HG03354 (cell line): Measurements from ENCODE around the gene ANXA4.
A peak's percentile ranks its signal among the peaks of the same experiment; 100 is the strongest.
"Not testable (repeated sequence)": the region's sequence is repeated elsewhere in the genome, so short reads cannot be mapped to it uniquely, and the experiment has no call there.

ENCODE experiments used
- ATAC-seq: cut with Tn5 transposase; IDR thresholded peaks from one replicate; pipeline ENCODE4 v1.9.1; 2021; ENCODE audit warnings: mild to moderate bottlenecking; ENCODE audit not compliant: unreplicated experiment, poor library complexity, severe bottlenecking

The ANXA4 gene

DNA sequence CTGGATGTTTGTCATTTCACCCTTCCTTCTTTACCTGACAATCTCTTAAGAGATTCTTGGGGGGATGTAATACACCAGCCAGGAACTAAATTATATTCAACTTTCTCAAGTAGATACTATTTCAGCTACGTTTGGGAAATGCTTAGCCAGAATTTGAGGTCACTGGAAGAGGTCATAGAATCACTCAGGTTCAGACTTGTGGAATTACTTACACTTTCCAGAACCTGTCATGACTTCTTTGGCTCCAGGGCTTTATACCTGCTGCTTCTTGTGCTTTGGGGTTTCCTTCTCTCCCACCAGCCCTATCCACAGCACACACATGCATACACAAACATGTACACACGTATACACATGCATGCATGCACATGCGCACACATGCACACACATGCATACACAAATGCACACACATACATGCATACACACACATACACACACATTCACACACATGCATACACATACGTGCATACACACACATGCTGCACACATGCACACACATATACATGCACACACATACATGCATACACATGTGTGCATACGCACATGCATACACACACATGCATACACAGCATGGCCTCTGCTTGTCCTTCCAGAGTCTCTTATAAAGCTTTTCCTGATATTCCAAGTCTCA is 23.5 kb upstream of the ANXA4 start:
- ATAC-seq, result no peak

DNA sequence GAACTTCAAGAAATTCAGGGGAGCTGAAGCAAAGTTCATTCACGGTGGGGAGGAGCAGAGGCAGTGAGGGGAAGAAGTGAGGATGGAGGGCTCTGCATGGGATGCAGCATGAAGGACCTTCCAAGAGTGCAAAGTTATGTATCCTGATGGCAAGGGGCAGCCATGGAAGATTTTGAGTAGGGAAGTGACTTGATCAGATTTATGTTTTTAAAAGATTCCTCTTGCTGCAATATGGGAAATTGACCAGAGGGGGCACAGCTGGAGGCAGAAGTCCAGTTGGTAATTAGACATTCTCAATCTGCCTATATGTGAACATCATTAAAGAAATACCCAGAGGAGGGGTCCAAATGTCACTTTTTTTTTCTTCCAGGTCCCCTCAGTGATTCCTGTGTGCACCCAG is 21.5 kb upstream of the ANXA4 start:
- ATAC-seq, result no peak

DNA sequence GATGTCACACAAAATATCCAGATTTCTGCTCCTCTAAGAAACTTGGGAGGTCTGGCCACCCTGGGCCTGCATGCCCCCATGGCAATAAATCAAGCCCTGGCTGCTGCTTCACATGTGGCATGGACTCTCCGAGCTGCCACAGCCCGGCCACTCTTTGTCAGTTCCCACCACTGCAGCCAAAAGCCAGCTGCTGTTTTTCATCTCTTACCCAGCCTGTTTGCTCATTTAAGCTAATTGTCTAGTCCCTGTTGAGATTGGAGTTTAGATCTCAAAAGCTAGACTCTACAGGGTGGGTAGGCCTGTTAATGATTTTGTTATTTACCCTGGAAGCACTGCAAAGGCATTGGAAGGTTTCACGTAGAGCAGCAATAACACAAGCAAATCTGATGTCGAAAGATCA is 20.9 kb upstream of the ANXA4 start:
- ATAC-seq, result no peak

DNA sequence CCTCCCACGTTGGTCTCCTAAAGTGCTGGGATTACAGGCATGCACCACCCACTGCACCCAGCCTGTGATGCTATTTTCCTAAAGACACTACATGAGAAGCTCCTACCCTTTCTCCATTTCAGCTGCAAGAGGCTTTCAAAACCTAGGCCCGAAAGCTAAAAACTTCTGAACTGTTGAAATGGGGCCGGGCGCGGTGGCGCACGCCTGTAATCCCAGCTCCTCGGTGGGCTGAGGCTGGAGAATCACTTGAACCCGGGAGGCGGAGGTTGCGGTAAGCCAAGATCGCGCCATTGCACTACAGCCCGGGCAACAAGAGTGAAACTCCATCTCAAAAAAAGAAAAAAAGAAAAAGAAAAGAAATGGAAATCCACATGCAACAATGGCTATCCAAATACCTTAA is 18.1 kb upstream of the ANXA4 start:
- ATAC-seq, result no peak

DNA sequence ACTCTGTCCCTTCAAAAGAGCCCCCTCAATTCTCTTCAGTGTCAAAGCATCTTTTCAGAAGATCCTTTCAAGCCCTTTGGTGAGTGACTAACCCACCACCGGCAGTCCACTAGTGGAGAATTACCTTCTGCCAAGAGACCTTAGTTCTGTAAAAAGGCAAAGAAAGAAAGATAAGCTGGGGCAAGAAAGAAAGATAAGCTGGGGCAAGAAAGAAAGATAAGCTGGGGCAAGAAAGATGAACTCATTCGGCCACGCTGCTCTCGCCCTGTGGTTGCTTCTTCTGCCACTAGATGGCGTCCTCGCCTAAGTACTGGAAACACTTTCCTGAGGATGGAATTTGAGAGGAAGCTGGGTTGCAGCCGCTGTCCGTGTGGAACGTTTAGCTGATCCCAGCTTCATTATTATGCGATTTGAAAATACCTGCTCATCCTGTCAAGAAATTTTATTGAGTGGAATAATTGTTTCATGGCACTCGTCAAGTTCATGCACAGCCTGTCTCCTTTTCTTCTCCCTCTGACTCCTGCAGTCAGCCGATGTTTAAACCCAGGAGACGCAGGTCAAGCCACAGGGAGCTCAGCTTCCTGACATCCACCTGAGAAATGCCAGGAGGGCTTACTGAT is 17.3 kb upstream of the ANXA4 start:
- peak; percentile 76 for ATAC-seq

DNA sequence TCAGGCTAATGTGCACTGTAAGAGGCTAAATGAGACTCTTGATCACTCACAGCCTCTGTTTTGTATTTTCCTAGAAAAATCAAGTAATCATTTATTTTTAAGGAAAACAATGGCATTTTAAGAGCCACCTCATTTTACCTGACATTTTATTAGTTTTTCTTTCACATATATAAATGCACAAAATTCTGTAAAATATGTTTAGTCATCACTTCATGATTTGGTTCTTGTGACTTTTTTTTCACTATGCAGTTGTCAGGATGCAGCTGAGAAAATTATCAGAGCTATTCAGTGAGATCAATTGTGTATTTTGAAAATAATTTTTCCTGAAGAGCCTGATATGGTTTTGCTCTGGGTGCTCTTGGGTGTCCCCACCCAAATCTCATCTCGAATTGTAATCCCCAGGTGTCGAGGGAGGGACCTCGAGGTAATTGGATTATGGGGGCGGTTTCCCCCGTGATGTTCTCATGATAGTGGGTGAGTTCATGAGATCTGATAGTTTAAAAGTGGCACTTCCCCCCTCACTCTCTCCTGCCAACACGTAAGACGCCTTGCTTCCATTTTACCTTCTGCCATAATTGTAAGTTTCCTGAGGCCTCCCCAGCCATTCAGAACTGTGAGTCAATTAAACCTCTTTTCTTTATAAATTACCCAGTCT is 16.1 kb upstream of the ANXA4 start:
- ATAC-seq, result no peak

DNA sequence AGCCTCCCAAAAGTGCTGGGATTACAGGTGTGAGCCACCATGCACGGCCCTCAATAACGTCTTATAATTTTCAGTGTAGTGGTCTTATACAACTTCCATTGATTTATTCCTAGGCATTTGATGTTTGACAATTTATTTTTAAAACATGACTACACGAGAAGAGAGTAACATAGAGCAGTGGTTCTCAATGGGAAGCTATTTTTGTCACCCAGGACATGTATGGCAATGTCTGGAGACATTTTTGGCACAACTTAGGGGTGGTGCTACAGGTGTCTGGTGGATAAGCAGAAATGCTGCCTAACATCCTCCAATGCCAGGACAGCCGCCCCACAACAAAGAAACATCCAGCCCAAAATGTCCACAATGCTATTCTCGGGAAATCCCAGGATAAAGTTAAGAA is 12.7 kb upstream of the ANXA4 start:
- ATAC-seq, result no peak

DNA sequence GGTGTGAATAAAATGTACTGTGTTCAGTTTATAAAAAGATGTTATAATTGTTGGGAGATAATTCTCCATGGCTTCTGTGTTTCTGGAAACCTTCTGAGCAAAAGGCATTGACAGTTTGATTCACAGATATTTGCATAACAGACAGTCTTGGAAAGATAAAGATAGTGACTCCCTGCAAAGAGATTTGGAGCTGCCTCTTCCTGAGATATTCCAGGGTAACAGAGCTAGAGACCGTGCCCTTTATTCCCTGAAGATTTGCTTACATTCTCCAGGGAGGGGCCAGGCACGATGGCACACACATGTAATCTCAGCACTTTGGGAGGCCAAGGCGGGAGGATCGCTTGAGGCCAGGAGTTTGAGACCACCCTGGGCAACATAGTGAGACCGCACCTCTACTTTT is 12.2 kb upstream of the ANXA4 start:
- ATAC-seq, result no peak

DNA sequence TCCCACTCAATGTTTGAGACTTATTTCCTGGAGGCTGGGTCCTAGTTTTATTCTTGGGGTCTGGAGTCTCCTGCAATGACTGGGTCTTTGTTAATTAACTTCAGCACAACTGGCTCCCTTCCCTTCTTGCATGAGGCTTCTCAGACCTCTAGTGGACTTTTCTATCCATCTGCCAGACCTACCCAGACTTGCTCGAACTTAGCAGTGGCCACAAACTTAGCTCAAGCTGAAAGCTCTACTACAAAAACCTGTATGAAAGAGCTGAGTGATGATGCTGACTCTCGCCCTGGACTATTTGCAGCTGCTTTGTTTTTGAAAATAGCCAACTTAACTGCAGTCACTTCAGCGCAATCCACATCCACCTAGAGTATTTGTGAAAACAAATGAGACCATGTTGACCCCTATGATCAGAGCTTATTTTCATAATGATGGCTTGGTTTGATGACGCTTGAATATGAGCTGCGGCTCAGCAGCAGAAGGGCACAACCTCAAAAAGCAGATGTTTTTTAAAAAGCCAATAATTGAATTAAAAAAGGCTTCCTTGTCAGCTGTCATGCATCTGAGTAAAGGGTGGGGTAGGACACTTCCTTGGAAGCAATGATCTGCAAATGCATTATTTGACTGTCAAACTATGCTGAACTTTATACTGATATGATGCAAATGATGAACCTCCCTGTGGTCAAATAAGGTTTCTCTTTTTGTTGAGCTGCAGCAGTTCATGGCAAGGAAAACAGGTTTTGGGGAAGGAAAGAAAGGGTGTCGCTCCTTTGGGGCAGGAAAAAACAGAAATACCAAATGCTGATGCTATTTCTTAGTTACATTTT is 10.6 kb upstream of the ANXA4 start:
- ATAC-seq, result peak; percentile 62

DNA sequence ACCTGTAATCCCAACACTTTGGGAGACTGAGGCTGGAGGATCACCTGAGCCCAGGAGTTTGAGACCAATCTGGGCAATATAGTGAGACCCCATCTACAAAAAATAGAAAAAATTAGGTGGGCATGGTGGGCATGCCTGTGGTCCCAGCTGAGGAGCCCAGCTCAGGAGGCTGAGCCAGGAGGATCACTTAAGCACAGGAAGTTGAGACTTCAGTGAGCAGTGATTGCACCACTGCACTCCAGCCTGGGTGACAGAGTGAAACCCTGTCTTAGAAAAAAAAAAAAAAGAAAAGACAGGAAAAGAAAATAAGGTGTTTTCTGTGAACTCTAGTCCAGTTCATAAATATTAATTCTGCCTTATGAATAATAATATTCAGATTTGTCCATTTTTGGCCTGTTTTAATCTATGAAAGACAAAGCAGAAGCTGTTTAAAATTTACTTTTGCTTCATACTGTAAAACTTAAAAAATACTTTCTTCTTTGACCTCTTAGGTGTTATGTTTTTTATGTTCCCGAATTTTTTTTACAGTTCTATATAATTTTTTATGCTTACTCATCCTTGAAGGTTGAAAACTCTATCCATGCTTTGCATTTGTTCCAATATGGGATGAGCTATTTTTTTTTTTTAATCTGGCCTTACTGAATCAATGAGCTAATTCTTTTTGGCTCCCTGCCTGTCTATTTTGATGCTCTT is 8.4 kb upstream of the ANXA4 start:
- no peak for ATAC-seq

DNA sequence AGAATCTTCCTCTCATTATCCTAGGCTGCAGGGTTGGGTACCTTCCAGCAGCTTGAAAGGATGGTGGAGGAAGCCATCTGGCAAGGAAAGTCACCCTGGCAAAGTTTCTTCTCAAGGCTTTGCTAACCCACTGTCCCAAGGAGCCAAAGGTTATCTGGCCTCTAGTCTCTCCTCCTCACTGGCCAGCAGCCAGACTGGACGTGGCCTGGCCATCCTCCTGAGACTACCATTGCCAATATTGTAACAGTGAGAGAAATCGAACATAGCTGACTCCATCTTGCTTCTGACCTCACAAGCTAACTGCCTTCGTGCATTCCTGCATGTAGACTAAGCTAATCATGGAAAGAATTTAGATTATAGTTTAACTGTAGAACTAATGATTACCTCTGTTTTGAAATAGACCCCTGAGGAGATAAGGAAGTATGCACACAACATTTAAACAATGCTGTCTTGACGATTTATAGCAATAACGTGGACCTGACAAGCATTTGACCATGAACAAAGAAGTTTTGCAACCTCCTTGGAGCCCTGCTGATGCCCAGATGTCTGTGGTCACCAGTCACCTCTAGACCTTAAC is 7.8 kb upstream of the ANXA4 start:
- no peak for ATAC-seq

DNA sequence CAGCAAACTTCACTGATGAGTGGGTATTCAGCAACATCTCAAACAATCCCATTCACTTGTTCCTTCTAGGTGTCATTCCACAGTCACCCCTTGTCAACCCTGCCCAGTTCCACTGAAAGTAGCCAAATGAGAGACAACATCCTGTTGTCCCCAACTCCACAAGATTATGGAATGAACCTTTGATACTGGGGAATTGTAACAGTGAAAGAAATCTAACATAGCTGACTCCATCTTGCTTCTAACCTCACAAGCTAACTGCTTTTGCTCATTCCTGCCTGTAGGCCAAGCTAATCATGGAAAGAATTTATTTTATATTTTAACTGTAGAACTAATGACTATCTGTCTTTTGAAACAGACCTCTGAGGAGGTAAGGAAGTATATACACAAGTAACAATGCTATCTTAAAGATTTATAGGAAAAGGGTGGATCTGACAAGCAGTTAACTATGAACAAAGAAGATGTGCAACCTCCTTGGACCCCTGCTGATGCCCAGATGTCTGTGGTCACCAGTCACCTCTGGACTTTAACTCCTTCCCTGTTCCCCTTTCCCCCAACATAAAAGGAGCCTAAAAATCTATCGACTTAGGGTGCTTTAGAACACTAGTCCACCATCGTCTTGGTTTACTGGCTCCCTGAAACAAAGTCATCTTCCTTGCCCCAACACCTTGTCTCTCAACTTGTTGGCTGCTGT is 6.9 kb upstream of the ANXA4 start:
- no peak for ATAC-seq

DNA sequence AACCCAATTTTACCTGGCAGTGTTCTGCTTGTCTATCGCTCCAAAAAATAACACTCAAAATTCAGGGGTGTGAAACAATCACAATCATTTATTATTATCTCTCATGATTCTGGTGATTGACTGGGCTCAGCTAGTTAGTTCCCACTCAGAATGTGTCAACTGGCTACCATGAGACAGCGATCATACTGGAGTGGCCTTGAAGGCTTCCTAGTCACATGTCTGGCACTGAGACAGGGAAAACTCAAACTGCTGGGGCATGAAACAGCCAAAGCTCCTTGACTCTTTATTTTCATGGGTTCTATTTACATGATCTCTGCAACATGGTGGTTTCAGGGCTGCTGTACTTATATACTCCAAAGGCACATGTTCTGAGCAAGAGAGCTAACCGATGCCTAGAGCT is 6.2 kb upstream of the ANXA4 start:
- ATAC-seq, result no peak

DNA sequence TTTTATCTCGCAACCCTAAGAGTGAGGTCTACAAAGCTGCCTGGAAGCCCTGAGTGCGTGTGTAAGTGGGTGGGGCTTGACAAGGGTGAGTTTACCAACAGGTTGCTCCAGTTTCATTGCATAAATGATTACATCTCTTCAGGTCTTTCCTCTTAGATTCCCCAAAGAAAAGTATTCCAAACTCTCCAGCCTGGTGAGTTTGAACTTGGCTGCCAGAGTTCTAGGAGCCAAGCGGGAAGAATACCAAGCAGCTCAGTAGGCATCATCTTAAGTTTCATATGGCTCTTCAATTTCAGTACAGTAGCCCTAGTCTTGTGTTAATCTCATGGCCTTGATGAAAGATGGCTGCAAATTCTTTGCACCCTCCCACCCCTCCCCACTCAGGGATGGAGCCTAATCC is 3.8 kb upstream of the ANXA4 start:
- not testable (repeated sequence) for ATAC-seq

DNA sequence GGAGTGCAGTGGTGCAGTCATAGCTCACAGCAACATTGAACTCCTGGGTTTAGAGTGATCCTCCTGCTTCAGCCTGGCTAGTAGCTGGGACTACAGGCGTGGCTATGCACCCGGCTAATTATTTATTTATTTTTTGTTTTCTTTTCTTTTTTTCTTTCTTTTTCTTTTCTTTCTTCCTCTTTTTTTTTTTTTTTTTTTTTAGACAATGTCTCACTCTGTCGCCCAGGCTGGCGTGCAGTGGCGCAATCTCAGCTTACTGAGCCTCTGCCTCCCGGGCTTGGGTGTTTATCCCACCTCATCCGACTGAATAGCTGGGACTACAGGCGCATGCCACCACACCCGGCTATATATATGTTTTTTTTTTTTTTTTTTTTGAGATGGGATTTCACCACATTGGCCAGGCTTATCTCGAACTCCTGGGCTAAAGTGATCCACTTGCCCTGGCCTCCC is 1.4 kb upstream of the ANXA4 start:
- no peak for ATAC-seq

DNA sequence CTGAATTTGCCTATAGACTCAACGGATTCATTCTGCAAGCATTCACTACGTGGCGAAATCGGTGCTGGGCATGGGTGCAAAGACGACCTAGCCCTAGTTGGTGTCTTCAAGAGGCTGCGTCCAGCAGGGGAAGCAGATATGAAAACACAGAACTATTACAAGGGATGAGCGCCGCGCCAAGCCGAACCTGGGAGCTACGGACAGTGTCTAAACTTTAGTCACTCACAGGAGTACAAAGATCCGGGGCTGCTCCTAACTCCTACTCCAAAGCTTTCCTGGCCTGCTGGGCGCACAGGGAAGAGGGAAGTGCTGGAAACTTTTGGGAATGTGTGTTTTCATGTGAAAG is 732 bp upstream of the ANXA4 start:
- no peak for ATAC-seq

DNA sequence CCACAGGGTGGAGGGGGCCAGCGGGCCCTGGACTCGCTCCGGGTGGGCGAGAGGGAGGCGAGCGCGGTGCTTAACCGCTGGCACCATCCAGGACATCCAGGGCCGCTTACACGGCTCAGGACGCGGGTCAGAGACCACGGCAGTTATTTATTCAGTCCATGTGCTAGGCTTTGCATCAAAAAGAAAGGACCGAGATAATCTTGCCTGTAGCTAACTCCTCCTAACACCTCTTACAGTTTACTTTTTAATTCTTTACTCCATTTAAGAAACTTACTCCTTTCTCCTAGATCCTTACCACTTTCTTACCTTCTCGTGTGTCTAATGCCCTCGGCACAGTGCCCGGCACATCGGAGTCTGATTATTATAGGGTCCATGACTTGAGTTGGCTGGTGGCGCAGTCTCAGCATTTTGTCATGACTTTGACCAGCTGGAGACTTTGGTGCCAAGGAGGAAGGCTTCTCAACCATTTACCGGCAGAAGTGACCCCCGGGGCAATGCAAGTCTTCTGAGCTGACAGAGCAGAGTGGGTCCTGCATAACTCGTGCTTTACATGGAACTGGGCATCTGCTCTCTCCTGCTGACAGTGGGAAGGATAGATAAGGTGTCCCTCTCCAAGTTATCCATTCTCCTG is 503 bp downstream of the ANXA4 start:
- peak; percentile 40 for ATAC-seq

DNA sequence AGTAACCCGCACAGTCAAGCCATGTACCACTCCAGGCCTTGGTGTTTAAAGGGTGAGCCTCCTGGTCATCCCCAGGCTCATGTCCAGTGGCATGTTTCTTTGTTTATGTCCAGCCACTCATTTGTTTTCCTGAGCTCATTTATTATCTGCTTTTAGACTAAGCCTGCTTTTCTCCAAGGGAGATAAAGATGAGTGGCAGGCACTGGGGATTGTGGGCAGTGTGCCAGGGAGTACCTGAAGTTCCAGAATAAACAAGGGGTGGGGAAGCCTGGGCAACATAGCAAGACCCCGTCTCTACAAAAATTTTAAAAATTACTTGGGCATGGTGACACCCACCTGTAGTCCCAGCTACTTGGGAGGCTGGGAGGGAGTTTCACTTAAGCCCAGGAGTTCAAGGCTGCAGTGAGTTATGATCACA is 1.9 kb downstream of the ANXA4 start:
- ATAC-seq, result no peak

DNA sequence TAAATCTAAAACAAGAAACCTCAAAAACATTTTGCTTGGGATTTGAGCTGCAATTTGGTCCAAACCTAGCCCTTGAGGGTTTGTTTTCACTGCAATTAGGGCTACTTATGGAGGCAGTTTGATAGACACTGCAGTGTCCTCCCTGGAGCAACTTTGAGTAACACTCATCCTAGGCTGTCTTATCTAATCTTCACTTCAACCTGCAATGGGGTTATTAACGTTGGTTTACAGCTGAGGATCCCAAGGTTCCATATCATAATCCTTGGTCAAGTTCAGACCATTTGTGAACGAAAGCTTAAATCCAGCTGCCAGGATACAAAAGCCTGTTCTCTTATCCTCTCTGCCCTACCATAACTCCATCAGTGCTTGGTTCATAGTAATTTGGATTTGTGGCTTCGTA is 2.5 kb downstream of the ANXA4 start:
- no peak for ATAC-seq
